ENCODE measurements around the gene ITPK1.

Gene ITPK1

GRCh38 chr14:93084402-93084801 lies 31.3 kb downstream of the ITPK1 start:
- Mint-ChIP-seq H3K4me3 (no peak overlapping the region), H3K36me3 (no peaks in the 10 kb centered on the region), H3K4me1 (peaks cover 36% of the 10 kb centered on the region), H3K9me3 (no peaks in the 10 kb centered on the region), H3K27ac (no peak overlapping the region), H3K27me3 (no peaks in the 10 kb centered on the region)

GRCh38 chr14:93083917-93084316 lies 31.8 kb downstream of the ITPK1 start:
- Mint-ChIP-seq H3K4me1 (peaks cover 40% of the 10 kb centered on the region), H3K27me3 (no peaks in the 10 kb centered on the region), H3K36me3 (no peaks in the 10 kb centered on the region), H3K4me3 (no peak overlapping the region), H3K27ac (no peak overlapping the region), H3K9me3 (no peaks in the 10 kb centered on the region)

- Mint-ChIP-seq H3K4me3 (no peak overlapping the region), H3K4me1 (peaks cover 42% of the 10 kb centered on the region), H3K9me3 (no peaks in the 10 kb centered on the region), H3K27me3 (no peaks in the 10 kb centered on the region), H3K36me3 (no peaks in the 10 kb centered on the region), H3K27ac (no peak overlapping the region)
These were observed 33.1 kb downstream of the ITPK1 start for GRCh38 chr14:93082576-93083001.

GRCh38 chr14:93081876-93082570 lies 33.7 kb downstream of the ITPK1 start:
- Mint-ChIP-seq H3K27me3 (no peaks in the 10 kb centered on the region), H3K27ac (no peak overlapping the region), H3K9me3 (no peaks in the 10 kb centered on the region), H3K4me3 (no peak overlapping the region), H3K4me1 (peaks cover 42% of the 10 kb centered on the region), H3K36me3 (no peaks in the 10 kb centered on the region)

GRCh38 chr14:93079865-93080403 lies 35.8 kb downstream of the ITPK1 start:
- peaks cover 43% of the 10 kb centered on the region for H3K4me1 Mint-ChIP-seq
- no peaks in the 10 kb centered on the region for H3K27me3 Mint-ChIP-seq
- H3K9me3 Mint-ChIP-seq = no peaks in the 10 kb centered on the region
- H3K36me3 Mint-ChIP-seq = no peaks in the 10 kb centered on the region
- H3K4me3 Mint-ChIP-seq = no peak overlapping the region
- no peak overlapping the region for H3K27ac Mint-ChIP-seq

GRCh38 chr14:93079321-93079720 lies 36.4 kb downstream of the ITPK1 start:
- Mint-ChIP-seq H3K9me3 (no peaks in the 10 kb centered on the region), H3K4me1 (peaks cover 49% of the 10 kb centered on the region), H3K36me3 (no peaks in the 10 kb centered on the region), H3K27ac (no peak overlapping the region), H3K4me3 (no peak overlapping the region), H3K27me3 (no peaks in the 10 kb centered on the region)

- no peaks in the 10 kb centered on the region for H3K9me3 Mint-ChIP-seq
- H3K27me3 Mint-ChIP-seq = no peaks in the 10 kb centered on the region
- no peak overlapping the region for H3K4me3 Mint-ChIP-seq
- H3K36me3 Mint-ChIP-seq = no peaks in the 10 kb centered on the region
- H3K27ac Mint-ChIP-seq = no peak overlapping the region
- peaks cover 53% of the 10 kb centered on the region for H3K4me1 Mint-ChIP-seq
These were observed 36.9 kb downstream of the ITPK1 start for GRCh38 chr14:93078870-93079269.

- Mint-ChIP-seq H3K36me3 (no peaks in the 10 kb centered on the region), H3K27ac (no peak overlapping the region), H3K9me3 (no peaks in the 10 kb centered on the region), H3K27me3 (no peaks in the 10 kb centered on the region), H3K4me1 (peaks cover 49% of the 10 kb centered on the region), H3K4me3 (no peak overlapping the region)
These were observed 39.0 kb downstream of the ITPK1 start for GRCh38 chr14:93076755-93077154.

- no peak overlapping the region for H3K4me3 Mint-ChIP-seq
- H3K27ac Mint-ChIP-seq = no peak overlapping the region
- H3K9me3 Mint-ChIP-seq = no peaks in the 10 kb centered on the region
- H3K27me3 Mint-ChIP-seq = no peaks in the 10 kb centered on the region
- no peaks in the 10 kb centered on the region for H3K36me3 Mint-ChIP-seq
- H3K4me1 Mint-ChIP-seq = peaks cover 43% of the 10 kb centered on the region
These were observed 39.8 kb downstream of the ITPK1 start for GRCh38 chr14:93075891-93076290.

GRCh38 chr14:93073910-93074769 lies 41.6 kb downstream of the ITPK1 start:
- Mint-ChIP-seq H3K27me3 (no peaks in the 10 kb centered on the region), H3K9me3 (no peaks in the 10 kb centered on the region), H3K27ac (no peak overlapping the region), H3K4me3 (no peak overlapping the region), H3K4me1 (peaks cover 38% of the 10 kb centered on the region), H3K36me3 (no peaks in the 10 kb centered on the region)

GRCh38 chr14:93073358-93073707 lies 42.4 kb downstream of the ITPK1 start:
- H3K27me3 Mint-ChIP-seq = no peaks in the 10 kb centered on the region
- H3K4me1 Mint-ChIP-seq = peaks cover 34% of the 10 kb centered on the region
- no peak overlapping the region for H3K27ac Mint-ChIP-seq
- H3K36me3 Mint-ChIP-seq = no peaks in the 10 kb centered on the region
- no peaks in the 10 kb centered on the region for H3K9me3 Mint-ChIP-seq
- H3K4me3 Mint-ChIP-seq = no peak overlapping the region

- Mint-ChIP-seq H3K4me1 (peaks cover 37% of the 10 kb centered on the region), H3K27me3 (no peaks in the 10 kb centered on the region), H3K27ac (no peak overlapping the region), H3K36me3 (no peaks in the 10 kb centered on the region), H3K9me3 (no peaks in the 10 kb centered on the region), H3K4me3 (no peak overlapping the region)
These were observed 42.9 kb downstream of the ITPK1 start for GRCh38 chr14:93072659-93073357.

- H3K27ac Mint-ChIP-seq = no peak overlapping the region
- H3K36me3 Mint-ChIP-seq = no peaks in the 10 kb centered on the region
- no peaks in the 10 kb centered on the region for H3K9me3 Mint-ChIP-seq
- no peaks in the 10 kb centered on the region for H3K27me3 Mint-ChIP-seq
- H3K4me1 Mint-ChIP-seq = peaks cover 43% of the 10 kb centered on the region
- H3K4me3 Mint-ChIP-seq = no peak overlapping the region
These were observed 47.0 kb downstream of the ITPK1 start for GRCh38 chr14:93068711-93069110.

GRCh38 chr14:93067088-93067487 lies 48.6 kb downstream of the ITPK1 start:
- peak overlapping the region; percentile 55 for H3K27ac Mint-ChIP-seq
- H3K36me3 Mint-ChIP-seq = no peaks in the 10 kb centered on the region
- H3K9me3 Mint-ChIP-seq = no peaks in the 10 kb centered on the region
- H3K4me3 Mint-ChIP-seq = peak overlapping the region; percentile 39
- H3K27me3 Mint-ChIP-seq = no peaks in the 10 kb centered on the region
- H3K4me1 Mint-ChIP-seq = peaks cover 32% of the 10 kb centered on the region

- Mint-ChIP-seq H3K4me1 (peaks cover 47% of the 10 kb centered on the region), H3K27ac (peak overlapping the region; percentile 39), H3K36me3 (no peaks in the 10 kb centered on the region), H3K4me3 (no peak overlapping the region), H3K9me3 (no peaks in the 10 kb centered on the region), H3K27me3 (no peaks in the 10 kb centered on the region)
These were observed 50.4 kb downstream of the ITPK1 start for GRCh38 chr14:93065272-93065730.
